Measurements from ENCODE around the gene SMIM38. TPM values are rescaled to one million over a fixed set of nuclear protein-coding genes. Genes with fewer than 3 reads are reported as not detected.

Gene SMIM38
- total and polyA plus RNA-seq, 2 experiments from 2014 or later, result 0.38 TPM; not detected in 1

DNA sequence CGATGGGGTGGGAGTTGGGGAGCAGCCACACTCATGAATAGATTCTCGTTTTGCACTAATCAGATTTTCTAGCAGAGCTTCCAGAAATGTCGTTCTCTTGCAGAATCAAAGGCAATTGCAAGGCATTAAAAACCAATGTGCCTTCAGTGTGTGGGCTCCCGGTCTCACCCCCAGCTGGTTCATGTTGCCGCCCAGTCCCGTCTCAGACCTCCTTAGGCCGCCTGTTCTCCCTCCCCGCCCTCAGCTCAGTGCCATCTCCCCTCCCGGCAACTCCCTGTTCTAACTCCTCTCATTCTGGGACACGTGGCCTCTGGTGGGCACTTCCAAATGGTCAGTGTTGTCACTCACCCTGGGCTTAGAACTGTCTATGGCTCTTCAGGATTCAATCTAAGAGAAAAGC lies 42.5 kb upstream of the SMIM38 start:
- H3K4me1 Mint-ChIP-seq, result no peaks in the 10 kb centered on the region
- peaks cover 2% of the 10 kb centered on the region; the same call in 1 of the 3 replicates for H3K36me3 Mint-ChIP-seq (ENCODE audit: low read depth)
- H4K20me1 ChIP-seq (replicated peaks; ENCODE audit: insufficient read depth), result no peaks in the 10 kb centered on the region
- peaks cover 11% of the 10 kb centered on the region for H3K27me3 Mint-ChIP-seq (ENCODE audit: insufficient read depth, low read depth, poor library complexity)
- no peaks in the 10 kb centered on the region for H3K9me2 ChIP-seq (ENCODE audit: insufficient read depth)
- H3K4me2 ChIP-seq, result no peak overlapping the region
- no peaks in the 10 kb centered on the region for H3K79me2 ChIP-seq (replicated peaks; ENCODE audit: insufficient read depth)
- H3K36me3 ChIP-seq (ENCODE audit: insufficient read depth), result no peaks in the 10 kb centered on the region
- no peak overlapping the region for H3K4me3 Mint-ChIP-seq
- H2AFZ ChIP-seq, result no peak overlapping the region
- H3K9me3 Mint-ChIP-seq, result peaks cover 21% of the 10 kb centered on the region
- no peak overlapping the region for H3K27ac Mint-ChIP-seq
- DNase-seq (ENCODE audit: low spot score) (no peak), ATAC-seq (no peak)
- no peaks in the 10 kb centered on the region for H3F3A ChIP-seq (replicated peaks; ENCODE audit: low read depth)
- H3K27me3 ChIP-seq (ENCODE audit: insufficient read depth), result no peaks in the 10 kb centered on the region
- no peak for TF ChIP-seq ETS1 (IDR thresholded peaks at IDR 0.05)
- TF ChIP-seq EZH2 (IDR thresholded peaks at IDR 0.05; ENCODE audit: low read depth, unreplicated experiment), result no peak
- TF ChIP-seq ZNF114 (CRISPR knock-in tag; IDR thresholded peaks at IDR 0.05), result no peak
- TF ChIP-seq, protein P1, sequence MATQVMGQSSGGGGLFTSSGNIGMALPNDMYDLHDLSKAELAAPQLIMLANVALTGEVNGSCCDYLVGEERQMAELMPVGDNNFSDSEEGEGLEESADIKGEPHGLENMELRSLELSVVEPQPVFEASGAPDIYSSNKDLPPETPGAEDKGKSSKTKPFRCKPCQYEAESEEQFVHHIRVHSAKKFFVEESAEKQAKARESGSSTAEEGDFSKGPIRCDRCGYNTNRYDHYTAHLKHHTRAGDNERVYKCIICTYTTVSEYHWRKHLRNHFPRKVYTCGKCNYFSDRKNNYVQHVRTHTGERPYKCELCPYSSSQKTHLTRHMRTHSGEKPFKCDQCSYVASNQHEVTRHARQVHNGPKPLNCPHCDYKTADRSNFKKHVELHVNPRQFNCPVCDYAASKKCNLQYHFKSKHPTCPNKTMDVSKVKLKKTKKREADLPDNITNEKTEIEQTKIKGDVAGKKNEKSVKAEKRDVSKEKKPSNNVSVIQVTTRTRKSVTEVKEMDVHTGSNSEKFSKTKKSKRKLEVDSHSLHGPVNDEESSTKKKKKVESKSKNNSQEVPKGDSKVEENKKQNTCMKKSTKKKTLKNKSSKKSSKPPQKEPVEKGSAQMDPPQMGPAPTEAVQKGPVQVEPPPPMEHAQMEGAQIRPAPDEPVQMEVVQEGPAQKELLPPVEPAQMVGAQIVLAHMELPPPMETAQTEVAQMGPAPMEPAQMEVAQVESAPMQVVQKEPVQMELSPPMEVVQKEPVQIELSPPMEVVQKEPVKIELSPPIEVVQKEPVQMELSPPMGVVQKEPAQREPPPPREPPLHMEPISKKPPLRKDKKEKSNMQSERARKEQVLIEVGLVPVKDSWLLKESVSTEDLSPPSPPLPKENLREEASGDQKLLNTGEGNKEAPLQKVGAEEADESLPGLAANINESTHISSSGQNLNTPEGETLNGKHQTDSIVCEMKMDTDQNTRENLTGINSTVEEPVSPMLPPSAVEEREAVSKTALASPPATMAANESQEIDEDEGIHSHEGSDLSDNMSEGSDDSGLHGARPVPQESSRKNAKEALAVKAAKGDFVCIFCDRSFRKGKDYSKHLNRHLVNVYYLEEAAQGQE (IDR thresholded peaks at IDR 0.05; ENCODE audit: unreplicated experiment), result no peak
- TF ChIP-seq ZNF331 (CRISPR knock-in tag; IDR thresholded peaks at IDR 0.05; ENCODE audit: low read depth), result no peak
- TF ChIP-seq CREB1 (CRISPR knock-in tag; IDR thresholded peaks at IDR 0.05; ENCODE audit: low read depth), result no peak
- TF ChIP-seq NANOG (IDR thresholded peaks at IDR 0.05; ENCODE audit: borderline replicate concordance), result no peak
- no peak for TF ChIP-seq JUNB (IDR thresholded peaks at IDR 0.05; ENCODE audit: unreplicated experiment)
- TF ChIP-seq EZH2phosphoT487 (IDR thresholded peaks at IDR 0.05; ENCODE audit: unreplicated experiment), result no peak
- TF ChIP-seq ZNF462 (CRISPR knock-in tag; IDR thresholded peaks at IDR 0.05), result no peak
- TF ChIP-seq POLR2AphosphoS5 (IDR thresholded peaks at IDR 0.05; ENCODE audit: low read depth), result no peak
- TF ChIP-seq STAT1 (IDR thresholded peaks at IDR 0.05; ENCODE audit: unreplicated experiment), result no peak
- H3K27ac ChIP-seq (ENCODE audit: low read depth), result no peak overlapping the region
- no peaks in the 10 kb centered on the region for H3K4me1 ChIP-seq (ENCODE audit: insufficient read depth)
- no peak overlapping the region for H3K4me3 ChIP-seq

All from GM23338 (cell line).